Right lobe of liver (tissue), 4 donors: ENCODE data around the gene HOXD11.

ENCODE experiments used
- CTCF ChIP-seq, 4 donors: fragments of 200-600 bp in 3 of 4; fragments of 450-650 bp in 1 of 4; IDR thresholded peaks; one replicate each; pipeline versions ENCODE4 v1.5.1 to v1.8.0; 2016 to 2022; ENCODE audit warnings: antibody characterized with exemption in 4 of 4, mild to moderate bottlenecking in 2 of 4
- POLR2A ChIP-seq: fragments of 450-650 bp; IDR thresholded peaks from one replicate; pipeline ENCODE4 v1.6.1; 2017; ENCODE audit warnings: antibody characterized with exemption, mild to moderate bottlenecking
- donor health status: DM: no; HTN: no; CAD: no.
- donor health status: DM: no; HTN: no; CAD: no.
- donor health status: DM: no; HTN: yes; CAD: no.

- TF ChIP-seq CTCF (IDR thresholded peaks at IDR 0.05) (no peak), POLR2A (no peak)
These were observed 9.1 kb downstream of the HOXD11 start, which contains the start of gene HOXD10 for GRCh38 chr2:176115883-176116813.
